GM11168 (cell line): Measurements from ENCODE around the gene ZNF780A.
"Not testable (repeated sequence)": the region's sequence is repeated elsewhere in the genome, so short reads cannot be mapped to it uniquely, and the experiment has no call there.

ENCODE experiments used
- in situ Hi-C: fragments of 300-500 bp; cut with MboI; formaldehyde crosslinking; loops from one replicate; pipeline ENCODE4 v1.12.0; 2022; ENCODE audit warnings: low sequenced_read_pairs; ENCODE audit not compliant: unreplicated experiment

The ZNF780A gene

DNA sequence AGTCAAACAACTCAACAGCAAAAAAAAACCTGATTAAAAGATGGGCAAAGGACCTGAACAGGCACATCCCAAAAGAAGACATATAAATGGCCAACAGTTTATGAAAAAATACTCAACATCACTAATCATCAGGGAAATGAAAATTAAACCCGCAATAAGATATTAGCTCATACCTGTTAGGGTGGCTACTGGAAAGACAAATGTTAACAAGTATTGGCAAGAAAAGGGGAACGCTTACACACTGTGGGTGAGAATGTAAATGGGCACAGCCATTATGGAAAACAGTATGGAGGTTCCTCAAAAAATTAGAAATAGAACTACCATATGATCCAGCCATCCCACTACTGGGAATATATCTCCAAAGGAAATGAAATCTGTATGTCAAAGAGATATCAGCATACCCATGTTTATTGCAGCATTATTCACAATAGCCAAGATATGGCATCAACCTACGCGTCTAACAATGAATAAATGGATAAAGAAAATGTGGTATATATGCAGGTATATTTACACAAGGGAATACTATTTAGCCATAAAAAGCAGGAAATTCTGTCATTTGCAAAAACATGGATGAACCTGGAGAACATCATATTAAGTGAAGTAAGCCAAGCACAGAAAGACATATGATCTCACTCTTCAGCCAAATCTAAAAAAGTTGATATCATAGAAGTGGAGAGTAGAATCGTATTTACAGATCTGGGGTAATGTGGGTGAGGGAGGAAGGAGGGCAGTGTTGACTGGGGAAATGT, 2.3 kb downstream of the ZNF780A start:
- in situ Hi-C loops = no loop called here

DNA sequence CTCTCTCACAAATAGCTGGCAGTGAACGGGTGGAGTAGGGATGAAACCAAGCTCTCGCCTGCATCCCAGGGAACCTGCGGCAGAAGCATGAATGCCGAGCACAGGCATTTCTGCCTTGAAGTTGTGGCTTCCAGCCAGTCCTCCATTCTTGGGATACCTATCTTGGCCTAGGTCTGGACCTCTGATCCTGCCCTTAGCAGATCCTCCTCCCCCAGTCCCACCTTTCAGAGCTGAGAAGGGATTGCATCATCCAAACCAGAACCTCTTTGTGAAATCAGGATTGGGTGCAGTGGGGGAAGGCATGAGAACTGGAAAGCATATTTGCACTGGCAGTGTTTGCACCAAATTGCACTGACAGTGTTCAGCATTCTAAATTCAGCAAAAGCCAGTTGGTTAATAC, 5.8 kb downstream of the ZNF780A start:
- in situ Hi-C loops = no loop called here

DNA sequence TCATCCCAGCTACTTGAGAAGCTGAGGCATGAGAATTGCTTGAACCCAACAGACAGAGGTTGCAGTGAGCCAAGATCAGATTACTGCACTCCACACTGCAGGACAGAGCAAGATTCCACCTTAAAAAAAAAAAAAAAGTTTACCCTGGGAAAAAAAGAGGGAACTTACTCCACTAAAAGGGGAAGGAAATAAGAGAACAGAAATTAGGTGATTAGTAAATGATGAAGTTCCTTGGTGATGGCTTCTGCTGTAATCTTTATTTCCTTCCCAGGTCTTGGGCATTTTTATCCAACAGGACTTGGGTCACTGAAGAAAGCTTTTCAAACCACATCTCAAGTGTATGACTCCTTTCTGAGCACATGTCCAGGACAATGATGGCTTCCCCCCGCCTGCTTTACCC, 9.3 kb downstream of the ZNF780A start:
- in situ Hi-C loops = no loop called here

DNA sequence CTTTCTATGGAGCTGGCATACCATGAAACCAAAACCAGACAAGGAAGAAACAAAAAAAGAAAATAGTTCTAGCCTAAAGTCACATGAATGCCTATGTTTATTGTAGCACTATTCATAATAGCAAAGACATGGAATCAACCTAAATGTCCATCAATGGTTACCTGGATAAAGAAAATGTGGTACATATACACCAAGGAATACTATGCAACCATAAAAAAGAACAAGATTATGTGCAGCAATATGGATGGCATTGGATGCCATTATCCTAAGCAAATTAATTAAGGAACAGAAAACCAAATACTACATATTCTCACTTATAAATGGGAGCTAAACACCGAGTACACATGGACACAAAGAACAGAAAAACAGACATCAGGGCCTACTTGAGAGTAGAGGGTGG, 10.5 kb downstream of the ZNF780A start:
- in situ Hi-C loops = no loop called here

DNA sequence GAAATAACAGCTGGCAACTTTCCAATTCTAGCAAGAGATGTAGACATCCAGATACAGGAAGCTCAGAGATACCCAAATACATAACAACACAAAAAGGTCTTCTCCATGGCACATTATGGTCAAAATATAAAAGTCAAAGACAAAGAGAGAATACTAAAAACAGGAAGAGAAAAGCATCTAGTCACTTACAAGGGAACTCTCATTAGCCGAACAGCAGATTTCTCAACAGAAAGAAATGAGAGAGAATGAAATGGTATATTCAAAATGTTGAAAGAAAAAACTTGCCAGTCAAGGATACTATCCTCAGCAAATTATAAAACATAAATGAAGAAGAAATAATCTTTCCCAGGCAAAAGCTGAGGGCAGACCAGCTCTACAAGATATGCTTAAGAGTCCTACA, 12.4 kb downstream of the ZNF780A start:
- in situ Hi-C loops = no loop called here

DNA sequence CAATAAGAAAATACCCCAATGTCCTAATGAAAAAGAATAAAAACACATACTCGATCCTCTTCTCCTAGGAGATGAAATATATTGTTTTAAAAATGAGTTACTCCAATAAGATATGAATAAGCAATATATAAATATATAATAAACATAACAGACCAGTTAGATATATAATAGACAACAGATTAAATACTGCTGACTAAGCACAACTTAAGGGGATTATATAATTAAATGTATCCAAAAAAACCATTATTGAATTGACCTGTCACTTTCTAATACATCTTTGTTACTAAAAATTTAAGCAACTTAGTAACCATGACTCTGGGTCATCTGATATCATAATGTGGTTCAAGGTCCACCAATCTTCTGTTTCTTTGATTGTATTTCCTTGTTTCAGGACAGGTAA, 20.7 kb downstream of the ZNF780A start:
- in situ Hi-C loops = no loop called here

DNA sequence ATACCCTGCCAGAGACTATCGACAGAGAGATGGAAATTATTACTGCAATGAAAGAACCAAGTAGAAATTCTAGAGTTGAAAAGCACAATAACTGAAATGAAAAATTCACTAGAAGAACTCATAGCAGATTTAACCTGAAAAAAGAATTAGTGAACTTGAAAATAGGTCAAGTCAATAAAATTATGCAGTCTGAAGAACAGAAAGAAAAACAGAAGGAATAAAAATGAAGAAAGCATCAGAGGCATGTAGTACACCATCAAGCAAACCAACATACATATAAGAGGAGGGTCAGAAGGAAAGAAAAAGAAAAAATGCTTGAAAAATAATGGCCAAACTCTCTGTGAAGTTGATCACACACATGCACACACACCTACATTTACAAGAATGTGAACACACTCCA, 31.1 kb downstream of the ZNF780A start:
- in situ Hi-C loops = no loop called here

DNA sequence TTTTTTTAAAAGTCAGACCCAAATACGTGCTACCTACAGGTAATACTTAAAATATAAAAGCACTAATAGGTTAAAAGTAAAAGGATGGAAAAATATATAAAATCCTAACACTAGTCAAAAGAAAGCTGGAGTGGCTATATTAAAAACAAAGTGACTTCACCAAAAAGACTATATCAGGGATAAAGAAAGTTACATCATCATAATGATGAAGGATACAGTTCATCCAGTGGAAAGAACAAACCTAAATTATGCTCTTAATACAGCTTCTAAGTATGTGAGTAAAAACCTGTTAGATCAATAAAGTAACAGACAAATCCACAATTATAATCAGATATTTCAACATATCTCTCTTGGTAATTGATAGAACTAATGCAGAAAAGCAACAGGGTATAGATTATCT, 33.6 kb downstream of the ZNF780A start:
- in situ Hi-C loops = no loop called here

DNA sequence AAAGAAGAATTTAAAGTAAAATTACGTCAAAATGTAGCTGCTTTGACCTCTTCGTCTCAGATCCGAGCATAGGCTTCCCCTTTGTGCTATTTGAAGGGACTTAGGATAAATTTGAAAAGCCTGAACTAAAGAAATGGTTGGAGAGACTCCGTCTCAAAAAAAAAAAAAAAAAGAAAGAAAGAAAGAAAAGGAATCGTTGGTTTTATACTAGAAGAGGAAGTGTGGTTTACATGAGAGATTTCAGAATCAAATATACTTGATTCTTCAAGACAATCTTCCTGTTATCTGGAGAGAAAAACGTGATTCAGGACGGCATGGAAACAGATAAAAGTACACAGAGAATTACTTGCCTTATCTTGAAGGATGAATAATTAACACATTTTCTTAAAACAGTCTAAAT, 34.2 kb downstream of the ZNF780A start:
- in situ Hi-C loops = no loop called here

DNA sequence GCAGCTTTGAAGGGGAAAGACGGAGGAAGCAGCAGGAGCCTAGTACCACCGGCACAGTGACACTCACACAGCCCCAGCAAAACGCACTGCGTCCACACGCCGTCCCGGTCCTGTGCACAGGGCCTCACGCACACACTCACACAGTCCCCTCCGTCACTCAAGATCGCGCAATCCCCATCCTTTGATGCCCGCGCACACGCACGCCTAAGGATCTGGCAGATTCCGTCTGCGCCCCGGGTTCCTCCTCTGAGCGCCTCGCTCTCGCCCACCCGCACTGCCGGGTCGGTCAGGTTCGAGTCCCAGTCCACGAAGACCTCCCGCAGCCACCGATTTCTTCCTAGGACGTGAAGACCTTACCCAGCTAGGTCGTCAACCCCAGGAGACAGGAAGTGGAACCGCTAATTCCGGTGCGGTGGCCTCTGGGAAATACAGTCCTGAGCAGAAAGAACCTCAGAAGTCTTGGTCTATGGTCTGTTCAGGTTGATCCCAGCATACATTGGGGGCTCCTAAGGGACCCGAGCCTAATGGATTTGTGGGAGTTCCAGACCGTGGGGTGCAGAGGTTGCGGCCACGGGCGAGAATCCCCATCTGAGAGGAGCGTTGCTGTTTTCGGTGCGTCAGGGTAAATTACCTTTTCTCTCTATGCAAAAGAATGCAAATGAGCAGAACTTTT, 34.8 kb downstream of the ZNF780A start, which contains the start of gene ZNF780B:
ZNF780B (minus strand) TSS at position 400 of the 673 bp plus-strand sequence. CDS start 5,899 bp downstream, outside the sequence.
- in situ Hi-C loops = no loop called here

DNA sequence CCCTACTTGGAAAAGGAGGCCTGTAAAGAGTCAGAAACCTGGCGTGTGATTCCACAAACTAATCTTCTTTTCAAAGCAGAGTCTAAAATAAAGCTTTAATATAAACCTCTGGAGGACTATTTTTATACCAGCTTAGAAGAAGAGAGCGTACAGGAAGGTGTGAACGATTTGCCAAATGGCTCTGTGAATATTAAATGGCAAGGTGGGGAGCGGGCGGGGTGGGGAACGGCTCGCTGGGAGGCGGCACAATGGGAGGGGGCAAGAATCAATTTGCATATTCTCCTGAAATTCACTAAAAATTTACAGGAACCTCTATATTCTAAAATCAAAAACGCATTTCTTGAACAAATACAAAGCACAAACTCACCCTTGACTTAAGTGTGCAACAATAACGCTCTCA, 35.7 kb downstream of the ZNF780A start:
- in situ Hi-C loops = no loop called here

DNA sequence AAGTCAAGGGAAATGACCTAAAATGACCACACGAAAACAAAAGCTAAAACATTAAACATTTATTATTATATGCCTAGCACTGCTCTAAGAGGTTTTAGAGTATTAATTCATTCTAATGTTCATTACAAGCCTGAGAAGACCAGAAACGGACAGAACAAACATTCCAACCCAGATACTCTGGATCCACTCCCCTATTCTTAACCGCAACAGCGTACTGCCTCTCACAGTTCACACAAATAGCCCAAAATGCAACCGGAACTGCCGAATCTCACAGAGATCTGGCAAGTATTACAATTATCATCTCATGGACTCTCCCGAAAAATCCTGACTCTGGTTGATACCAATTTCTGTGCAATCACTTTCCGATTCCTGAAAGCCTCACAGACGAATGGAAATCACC, 36.1 kb downstream of the ZNF780A start:
- in situ Hi-C loops = no loop called here

DNA sequence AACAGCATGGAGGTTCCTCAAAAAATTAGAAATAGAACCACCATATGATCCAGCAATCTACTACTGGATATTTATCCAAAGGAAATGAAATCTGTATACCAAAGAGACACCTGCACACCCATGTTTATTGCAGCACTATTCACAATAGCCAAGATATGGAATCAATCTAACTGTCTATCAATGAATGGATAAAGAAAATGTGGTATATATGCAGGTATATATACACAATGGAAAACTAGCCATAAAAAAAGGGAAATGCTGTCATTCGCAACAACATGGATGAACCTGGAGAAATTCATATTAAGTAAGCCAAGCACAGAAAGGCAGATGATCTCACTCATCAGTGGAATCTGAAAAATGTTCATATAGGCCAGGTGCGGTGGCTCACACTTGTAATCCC, 37.3 kb downstream of the ZNF780A start:
- in situ Hi-C loops = no loop called here

DNA sequence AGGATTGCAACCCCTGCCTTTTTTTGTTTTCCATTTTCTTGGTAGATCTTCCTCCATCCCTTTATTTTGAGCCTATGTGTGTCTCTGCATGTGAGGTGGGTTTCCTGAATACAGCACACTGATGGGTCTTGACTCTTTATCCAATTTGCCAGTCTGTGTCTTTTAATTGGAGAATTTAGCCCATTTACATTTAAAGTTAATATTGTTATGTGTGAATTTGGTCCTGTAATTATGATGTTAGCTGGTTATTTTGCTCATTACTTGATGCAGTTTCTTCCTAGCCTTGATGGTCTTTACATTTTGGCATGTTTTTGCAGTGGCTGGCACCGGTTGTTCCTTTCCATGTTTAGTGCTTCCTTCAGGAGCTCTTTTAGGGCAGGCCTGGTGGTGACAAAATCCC, 49.0 kb downstream of the ZNF780A start:
- in situ Hi-C loops = not testable (repeated sequence)

DNA sequence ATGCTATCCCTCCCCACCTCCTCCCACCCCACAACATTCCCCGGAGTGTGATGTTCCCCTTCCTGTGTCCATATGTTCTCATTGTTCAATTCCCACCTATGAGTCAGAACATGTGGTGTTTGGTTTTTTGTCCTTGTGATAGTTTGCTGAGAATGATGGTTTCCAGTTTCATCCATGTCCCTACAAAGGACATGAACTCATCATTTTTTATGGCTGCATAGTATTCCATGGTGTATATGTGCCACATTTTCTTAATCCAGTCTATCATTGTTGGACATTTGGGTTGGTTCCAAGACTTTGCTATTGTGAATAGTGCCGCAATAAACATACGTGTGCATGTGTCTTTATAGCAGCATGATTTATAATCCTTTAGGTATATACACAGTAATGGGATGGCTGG, 52.7 kb downstream of the ZNF780A start:
- in situ Hi-C loops = not testable (repeated sequence)

DNA sequence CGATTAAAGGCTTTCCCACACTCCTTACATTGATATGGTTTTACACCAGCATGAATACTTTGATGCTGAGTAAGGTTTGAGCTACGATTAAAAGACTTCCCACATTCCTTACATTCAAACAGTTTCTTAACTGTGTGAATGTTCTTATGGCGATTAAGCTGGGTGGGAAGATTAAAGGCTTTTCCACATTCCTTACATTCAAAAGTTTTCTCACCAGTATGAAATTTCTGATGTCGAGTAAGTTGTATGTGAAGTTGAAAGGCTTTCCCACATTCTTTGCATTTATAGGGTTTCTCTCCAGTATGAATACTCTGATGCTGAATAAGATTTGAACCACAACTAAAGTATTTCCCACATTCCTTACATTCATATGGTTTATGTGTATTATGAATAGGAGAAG, 54.7 kb downstream of the ZNF780A start:
- in situ Hi-C loops = no loop called here

DNA sequence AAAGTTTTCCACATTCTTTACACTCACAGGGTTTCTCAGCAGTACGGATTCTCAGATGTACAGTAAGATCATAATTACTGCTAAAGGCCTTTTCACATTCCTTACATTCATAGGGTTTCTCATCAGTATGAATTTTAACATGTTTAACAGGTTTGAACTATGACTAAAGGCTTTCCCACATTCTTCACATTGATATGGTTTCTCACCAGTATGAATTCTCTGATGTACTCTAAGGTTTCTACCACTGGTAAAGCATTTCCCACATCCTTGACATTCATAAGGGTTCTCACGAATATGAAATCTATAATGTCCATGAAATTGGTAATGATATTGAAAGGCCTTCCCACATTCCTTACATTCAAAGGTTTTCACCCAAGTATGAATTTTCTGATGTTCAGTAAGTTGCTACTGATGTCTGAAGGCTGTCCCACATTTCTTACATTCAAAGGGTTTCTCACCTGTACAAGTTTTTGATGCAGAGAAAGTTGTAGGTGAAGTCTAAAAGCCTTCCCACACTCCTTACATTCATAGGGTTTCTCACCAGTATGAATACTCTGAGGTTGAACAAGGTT, 56.7 kb downstream of the ZNF780A start:
- in situ Hi-C loops = no loop called here

DNA sequence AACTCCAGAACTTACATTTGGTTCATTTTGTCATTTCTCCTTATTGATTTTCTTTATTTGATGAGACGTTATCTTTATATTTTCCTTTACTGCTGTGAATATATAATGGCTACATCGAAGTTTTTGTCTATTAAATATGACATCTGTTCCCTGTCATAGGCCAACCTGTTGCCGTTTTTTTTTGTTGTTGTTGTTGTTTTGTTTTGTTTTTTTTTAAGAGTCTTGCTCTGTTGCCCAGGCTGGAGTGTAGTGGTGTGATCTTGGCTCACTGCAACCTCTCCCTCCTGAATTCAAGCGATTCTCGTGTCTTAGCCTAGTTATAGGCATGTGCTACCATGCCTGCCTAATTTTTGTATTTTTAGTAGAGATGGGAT, 64.2 kb downstream of the ZNF780A start:
- in situ Hi-C loops = no loop called here

DNA sequence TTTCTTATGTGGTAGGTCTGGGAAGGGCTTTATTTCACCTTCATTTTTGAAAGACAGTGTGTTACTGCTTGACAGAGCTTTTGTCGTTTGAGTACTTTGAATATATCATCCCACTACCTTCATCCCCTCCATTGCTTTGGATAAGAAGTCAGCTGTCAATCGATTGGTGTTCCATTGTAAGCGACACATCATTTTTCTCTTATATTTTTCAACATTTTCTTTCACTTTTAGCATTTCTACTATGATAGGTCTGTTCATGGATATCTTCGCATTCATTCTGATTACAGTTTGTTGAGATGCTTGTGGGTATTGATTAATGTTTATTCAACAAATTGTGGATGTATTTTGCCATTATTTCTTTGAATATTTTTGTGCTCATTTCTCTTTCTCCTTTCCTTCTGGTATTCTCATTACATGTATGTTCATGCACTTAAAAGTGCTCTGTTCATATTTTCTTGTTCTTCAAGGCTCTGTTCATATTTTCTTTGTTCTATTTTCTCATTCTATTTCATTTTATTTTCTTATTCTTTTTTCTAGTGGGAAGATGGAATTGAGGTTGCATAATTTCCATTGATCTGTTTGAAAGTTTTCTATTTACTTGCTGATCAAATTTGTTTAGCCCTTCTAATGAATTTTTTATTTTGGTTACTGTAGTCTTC, 64.7 kb downstream of the ZNF780A start:
- in situ Hi-C loops = no loop called here

DNA sequence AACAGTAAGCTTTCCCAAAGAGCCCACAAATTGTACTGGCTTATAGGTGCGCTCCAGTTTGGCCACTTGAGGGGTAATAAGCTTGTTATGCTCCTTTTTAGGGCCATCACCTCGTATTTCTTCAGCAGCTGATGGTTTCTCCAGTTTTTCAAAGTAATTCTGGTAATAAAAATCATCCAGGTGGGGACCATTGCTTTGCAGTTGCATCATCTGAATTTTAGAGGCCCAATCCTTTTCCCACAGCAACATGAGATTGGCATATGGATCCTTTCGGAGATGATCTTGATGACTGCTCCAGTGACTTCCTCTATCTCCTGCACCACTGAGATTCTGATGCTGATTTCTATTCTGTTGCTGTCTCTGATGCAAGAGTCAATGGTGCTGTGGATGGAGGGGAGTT, 66.8 kb downstream of the ZNF780A start:
- in situ Hi-C loops = no loop called here
